Measurements from ENCODE around the gene EFCAB13.

Gene EFCAB13, protein sequence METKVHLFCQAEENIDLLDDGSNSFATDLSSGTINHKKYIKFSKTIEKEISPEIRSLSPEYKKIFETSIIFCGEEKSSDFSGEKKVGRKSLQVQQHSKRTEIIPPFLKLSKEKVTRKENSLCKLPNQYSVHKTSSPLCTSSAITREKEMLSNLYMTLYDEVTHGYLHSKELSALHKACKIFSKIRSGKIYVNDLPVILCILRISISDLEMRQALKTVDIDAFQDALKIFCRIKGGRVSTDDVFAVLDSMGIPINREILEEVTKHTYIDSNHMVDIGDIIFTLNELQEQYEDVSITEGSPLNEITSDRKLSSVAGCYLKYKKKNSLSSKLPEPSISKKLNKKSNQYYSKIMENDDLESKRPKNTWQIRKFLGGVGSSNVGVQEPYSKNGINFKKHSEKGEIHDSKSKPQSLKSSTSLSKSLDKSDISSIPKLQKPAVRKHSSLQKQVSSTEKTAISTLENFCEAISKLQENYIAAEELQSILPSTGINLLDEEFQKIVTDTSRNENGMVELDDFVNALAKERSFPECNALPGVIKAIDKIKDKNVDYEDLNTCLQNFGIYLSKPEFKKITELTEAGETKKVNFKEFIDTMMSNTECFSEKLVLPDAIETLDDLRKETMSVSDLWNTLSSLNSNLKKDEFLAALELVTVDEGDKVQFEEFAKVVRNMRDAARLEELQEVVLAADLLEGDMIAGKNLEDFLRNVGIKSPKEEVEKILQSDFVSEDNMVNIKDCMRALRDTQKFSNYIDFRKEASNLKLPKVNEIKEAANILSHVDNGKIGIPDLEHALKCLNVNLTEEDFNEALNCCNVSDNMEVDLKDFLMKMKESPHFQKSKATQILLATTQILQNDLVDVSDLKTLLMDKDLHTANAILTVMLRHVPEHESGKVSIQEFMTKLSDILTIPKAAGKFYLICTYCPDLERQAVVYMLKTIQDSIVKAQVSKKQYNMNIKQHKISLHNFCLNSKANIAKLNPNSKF

DNA sequence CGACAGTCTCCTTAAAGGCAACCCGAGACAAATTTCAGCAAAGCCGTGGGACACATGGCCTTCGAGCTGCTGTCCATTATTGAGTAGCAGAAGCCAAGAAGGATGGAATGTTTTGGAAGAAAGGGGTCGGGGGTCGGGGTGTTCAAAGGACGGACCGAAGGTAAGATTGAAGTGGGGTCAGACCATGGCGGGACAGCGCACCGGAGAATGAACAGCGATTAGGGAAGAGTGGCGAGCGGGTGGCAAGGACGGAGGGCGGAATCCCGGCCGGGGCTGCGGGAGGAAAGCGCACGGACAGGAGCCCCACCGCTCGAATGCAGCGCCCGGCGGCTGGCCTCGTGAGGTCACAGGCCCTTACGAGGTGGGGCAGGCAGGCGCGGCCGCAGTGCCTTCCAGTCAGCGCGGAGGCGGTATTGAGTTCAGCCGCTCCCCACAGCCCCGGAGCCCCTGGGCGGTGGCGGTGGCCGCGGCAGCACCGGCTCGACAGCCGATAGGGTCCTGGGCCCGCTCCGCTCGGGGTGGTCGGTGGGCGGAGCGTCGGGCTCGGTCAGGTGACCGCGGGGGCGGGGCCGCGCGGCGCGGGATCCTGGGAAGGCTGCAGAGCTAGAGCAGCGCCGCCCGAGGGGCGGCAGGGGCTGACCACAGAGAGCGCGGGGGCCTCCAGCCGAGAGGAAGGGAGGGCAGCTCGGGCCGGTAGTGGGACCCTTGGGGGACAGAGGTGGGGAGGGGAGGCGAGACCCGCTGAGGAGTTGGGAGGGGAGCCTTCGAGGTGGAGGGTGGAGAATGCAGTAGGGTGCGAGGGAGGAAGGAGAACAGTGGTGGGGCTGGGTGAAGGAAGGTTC is at the start of gene EFCAB13:
EFCAB13 (plus strand) TSS at position 574 of the 842 bp plus-strand sequence. CDS start 4,399 bp downstream, outside the sequence.
- DNase-seq (ENCODE audit: low read depth) = no peak

- no peak for DNase-seq (ENCODE audit: low read depth)
Observed at GRCh38 chr17:47274319-47275069, 49.3 kb upstream of the EFCAB13 start.

DNA sequence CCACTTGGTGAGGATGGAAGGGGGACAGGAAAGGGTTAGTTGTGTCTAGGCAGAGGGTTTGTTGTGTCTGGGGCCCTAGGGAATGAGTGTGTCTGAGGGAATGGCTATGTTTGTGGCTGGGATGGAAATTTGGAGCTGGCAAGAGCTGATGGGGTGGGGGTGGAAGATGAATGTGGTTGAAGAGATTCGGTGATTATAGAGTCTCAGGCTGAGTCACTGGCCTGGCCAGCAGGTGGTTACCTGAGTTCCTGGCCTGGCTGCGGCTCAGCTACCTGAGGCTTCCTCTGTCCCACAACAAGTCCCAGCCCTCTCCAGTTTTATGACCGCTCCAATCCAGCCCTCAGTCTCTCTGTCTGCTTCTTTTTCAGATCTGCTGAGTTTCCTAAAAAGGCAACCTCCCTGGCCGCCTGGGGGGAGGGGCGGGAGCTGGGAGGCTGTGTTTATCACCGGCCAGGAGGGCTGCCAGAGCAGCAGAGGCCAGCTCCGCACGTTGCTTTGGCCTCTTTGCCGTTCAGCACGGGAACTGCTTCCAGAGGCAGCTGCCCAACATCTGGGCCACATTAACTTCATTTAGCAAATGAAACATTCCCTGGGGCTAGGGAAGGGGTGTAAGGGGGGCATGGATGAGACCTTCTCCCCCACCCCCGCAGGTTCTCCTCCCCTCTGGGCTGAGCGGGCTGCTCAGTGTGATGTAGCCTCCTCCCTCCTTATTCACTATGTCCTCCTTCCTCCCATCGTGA is 48.3 kb upstream of the EFCAB13 start:
- no peak for DNase-seq (ENCODE audit: low read depth)

GRCh38 chr17:47276444-47276843 is 47.3 kb upstream of the EFCAB13 start:
- DNase-seq (ENCODE audit: low read depth) = no peak

DNA sequence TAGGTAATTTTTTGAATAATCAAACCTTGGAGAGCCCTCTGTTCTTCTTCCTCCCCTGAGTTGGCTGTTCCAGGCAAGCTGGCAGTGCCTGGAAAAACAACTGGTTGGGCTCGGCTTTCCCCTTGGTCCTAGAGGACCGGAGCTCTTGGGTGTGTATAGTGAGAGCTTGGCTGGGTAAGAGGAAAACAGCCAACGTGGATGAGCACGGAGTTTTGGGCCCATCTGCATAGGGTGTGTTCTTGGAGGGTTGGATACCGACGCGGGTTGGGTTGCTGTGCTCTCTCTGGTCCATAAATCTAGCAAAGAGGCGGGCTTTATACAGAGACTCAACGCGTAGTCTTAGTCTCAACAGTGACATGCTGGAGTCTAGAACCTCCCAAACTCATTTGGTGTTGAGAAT is 46.9 kb upstream of the EFCAB13 start:
- DNase-seq (ENCODE audit: low read depth) = no peak

DNA sequence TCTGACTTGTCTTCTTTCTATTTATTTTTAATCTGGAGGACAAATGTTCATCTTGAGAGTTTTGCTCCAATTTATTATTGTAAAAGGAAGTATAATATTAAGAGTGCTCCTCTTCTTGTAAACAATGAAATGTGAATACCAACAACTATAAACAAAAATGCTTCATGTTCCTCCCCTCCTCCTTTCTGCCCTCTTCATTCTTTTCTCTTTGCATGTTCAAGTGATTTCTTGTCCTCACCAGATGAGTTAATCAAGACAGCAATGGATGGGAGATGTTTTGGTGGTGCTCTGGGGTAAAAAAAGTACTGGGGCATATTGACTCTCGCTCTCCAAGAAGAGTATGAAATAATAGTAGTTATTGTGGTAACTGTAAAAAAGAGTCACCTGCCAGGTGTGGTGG is 45.8 kb upstream of the EFCAB13 start:
- no peak for DNase-seq (ENCODE audit: low read depth)

DNA sequence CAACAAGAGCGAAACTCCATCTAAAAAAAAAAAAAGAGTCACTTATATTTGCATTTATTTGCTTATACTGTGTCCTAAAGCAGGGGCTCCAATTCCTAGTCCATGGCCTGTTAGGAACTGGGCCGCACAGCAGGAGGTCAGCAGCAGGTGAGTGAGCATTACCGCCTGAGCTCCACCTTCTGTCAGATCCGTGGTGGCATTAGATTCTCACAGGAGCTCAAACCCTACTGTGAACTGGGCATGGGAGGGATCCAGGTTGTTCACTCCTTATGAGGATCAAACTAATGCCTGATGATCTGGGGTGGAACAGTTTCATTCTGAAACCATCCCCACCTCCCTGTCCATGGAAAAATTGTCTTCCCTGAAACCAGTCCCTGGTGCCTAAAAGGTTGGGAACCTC is 45.2 kb upstream of the EFCAB13 start:
- DNase-seq (ENCODE audit: low read depth) = no peak

DNA sequence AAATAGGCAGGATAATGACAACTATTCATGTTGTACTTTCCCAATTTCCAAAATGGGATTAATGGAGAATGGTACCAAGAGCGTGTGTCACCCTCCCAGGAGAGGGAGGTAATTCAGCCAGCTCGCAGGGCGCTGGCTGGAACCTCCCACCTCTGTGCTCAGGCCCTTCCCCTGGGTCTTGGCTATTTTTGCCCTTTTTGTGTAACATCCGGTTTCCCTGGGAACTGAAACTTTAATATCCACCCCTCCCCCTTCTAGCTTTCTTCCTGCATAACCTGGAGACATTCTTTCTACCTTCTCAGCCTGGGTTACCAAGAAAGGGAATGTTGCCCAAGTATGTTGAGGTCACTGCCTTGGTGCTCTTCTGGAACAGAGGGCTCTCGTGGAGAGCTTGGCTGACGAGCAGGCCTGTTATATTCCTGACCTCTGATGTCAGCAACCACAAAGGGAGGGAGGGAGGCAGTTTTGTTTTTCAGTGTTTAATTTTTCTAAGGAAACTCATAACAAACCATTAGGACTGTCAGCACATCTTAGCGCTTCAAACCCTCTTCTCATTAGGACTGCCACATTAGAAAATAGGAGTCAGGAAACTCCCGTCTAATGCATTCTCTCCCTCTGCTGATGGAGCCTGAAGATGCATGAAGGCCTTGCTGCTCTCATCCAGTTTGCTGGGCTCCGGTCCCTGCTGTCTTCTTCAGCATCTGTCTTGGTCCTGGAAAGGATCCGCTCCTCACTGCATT is 44.5 kb upstream of the EFCAB13 start:
- peak; percentile 95 for DNase-seq (ENCODE audit: low read depth)

GRCh38 chr17:47280072-47280811 is 43.5 kb upstream of the EFCAB13 start:
- no peak for DNase-seq (ENCODE audit: low read depth)

DNA sequence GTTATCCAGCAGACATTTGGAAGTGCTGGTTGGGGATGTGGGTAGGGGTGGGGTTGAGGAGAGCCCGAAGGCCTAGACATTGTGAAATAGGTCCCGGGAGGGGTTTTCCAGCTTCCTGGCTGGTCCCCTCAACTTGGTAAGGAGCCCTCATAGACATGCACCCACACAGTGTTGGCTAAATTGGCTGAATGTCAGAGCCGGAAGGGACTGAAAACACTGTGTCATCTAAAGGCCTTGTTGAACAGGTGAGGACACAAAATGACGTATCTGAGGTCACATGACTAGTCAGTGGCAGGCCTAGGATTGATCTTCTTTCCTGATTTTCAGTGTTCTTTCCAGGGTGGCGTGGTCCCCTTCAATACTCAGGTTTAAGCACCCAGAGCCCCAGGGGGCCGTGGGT is 42.5 kb upstream of the EFCAB13 start:
- no peak for DNase-seq (ENCODE audit: low read depth)

DNA sequence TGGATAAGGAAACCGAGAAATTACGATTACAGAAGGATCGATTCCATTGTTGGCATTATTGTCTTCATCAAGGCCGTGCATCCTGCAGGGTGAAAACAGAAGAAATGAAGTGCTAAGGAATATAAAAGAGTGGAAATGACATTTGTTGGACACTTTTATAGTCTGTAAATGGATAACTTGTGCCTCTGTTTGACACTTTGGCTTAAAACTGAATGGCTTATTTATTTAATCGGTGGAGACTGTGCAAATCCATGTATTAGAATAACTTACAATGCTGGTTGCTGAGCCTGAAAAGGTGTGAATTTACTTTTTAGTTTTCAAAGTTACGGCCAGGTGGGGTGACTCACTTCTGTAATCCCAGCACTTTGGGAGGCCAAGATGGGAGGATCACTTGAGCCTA is 38.8 kb upstream of the EFCAB13 start:
- DNase-seq (ENCODE audit: low read depth) = no peak

DNA sequence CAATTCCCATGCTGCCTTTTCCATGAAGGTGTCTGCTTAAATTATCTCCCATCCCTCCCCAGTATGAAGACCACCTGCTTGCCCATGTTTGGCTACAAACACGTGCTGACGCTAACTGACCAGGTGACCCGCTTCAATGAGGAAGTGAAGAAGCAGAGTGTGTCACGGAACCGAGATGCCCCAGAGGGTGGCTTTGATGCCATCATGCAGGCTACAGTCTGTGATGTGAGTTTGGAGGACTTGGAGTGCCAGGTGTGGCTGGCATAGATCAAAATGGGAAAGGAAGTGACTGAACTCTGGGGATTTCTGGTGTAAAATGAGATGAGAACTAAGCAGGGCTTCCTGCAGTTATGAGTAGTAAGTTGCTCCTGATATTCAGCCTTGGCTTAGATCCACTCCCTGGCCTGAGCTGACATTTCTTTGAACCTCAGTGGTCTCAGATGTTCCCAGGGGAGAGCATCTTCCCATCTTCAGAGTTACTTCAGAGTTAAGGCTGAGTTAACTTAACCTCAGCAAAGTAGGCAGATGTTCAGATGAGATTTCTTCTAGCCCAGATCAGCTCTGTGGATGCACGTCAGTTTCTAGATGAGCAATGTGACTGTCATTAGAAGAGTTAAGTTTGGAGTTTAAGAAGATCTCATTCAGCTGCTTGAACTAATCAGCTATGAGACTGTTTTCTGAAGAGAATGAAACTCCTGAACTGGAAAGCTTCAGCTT is 37.4 kb upstream of the EFCAB13 start:
- DNase-seq (ENCODE audit: low read depth) = no peak

DNA sequence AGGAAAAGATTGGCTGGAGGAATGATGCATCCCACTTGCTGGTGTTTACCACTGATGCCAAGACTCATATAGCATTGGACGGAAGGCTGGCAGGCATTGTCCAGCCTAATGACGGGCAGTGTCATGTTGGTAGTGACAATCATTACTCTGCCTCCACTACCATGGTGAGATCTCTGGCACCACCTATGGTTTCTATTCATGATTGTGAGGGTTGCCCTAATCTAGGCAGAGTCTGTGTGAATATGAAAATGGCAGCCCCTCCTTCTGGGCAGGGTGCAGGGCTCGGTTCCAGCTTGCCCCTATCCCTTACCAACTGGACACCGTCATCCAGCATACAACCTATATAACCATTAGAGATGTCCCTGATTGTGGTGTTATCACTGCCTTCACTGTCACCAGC is 36.7 kb upstream of the EFCAB13 start:
- no peak for DNase-seq (ENCODE audit: low read depth)

GRCh38 chr17:47287639-47288038 is 36.1 kb upstream of the EFCAB13 start:
- DNase-seq (ENCODE audit: low read depth) = no peak

- no peak for DNase-seq (ENCODE audit: low read depth)
Observed at GRCh38 chr17:47288531-47289116, 35.1 kb upstream of the EFCAB13 start.

DNA sequence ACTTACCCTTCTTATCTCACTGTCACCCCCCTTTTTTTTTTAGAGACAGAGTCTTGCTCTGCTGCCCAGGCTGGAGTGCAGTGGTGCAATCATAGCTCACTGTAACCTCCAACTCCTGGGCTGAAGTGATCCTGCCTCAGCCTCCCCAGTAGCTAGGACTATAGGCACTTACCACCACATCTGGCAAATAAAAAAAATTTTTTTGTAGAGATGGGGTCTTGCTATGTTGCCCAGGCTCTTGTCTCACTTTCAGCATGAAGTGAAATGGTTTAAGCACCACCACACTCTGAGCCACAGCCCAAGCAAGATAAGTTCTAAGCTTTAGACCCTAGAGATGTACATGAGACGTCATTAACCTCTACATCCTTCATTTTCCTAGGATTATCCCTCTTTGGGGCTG is 34.5 kb upstream of the EFCAB13 start:
- no peak for DNase-seq (ENCODE audit: low read depth)

DNA sequence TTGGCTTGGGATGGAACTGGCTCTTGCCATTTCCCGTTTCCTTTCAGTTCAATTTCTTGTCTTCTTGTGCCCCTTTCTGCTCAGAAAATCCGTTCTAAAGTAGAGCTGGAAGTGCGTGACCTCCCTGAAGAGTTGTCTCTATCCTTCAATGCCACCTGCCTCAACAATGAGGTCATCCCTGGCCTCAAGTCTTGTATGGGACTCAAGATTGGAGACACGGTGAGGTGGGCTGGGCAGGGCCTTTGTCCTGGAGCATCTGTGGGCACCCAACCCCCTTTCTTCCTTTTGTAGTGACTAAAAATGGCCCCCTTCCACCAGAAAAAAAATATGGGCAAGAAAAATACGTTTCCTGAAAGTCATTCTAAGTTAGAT is 32.9 kb upstream of the EFCAB13 start:
- no peak for DNase-seq (ENCODE audit: low read depth)

GRCh38 chr17:47291242-47291873 is 32.4 kb upstream of the EFCAB13 start:
- no peak for DNase-seq (ENCODE audit: low read depth)

Data from HS-5 (cell line).